NCI-H524 treated with DMSO at 0.1 percent for 48 hours (cell line): ENCODE results near the gene NECAB2.

Experiments used
- DNase-seq: peaks from one replicate; lab custom pipeline; 2025; lab: John Stamatoyannopoulos, UW

NECAB2 gene

GRCh38 chr16:84026606-84027005, 58.6 kb downstream of the NECAB2 start:
- no peak for DNase-seq

- DNase-seq: peak; percentile 84
Observed at GRCh38 chr16:84027625-84028024, 59.6 kb downstream of the NECAB2 start.

- peak; percentile 59 for DNase-seq
Observed at GRCh38 chr16:84029297-84030047, 61.4 kb downstream of the NECAB2 start.

- no peak for DNase-seq
Observed at GRCh38 chr16:84031556-84031955, 63.5 kb downstream of the NECAB2 start.

- DNase-seq: peak; percentile 75
Observed at GRCh38 chr16:84032458-84033178, 64.6 kb downstream of the NECAB2 start.

- DNase-seq: no peak
Observed at GRCh38 chr16:84033251-84034195, 65.5 kb downstream of the NECAB2 start.

GRCh38 chr16:84034516-84034915, 66.5 kb downstream of the NECAB2 start:
- DNase-seq: no peak

GRCh38 chr16:84036131-84036530, 68.1 kb downstream of the NECAB2 start:
- DNase-seq: no peak

- no peak for DNase-seq
Observed at GRCh38 chr16:84036982-84037425, 69.0 kb downstream of the NECAB2 start.

GRCh38 chr16:84038469-84038868, 70.4 kb downstream of the NECAB2 start:
- no peak for DNase-seq

GRCh38 chr16:84039696-84040095, 71.7 kb downstream of the NECAB2 start:
- DNase-seq: no peak

- no peak for DNase-seq
Observed at GRCh38 chr16:84040226-84040822, 72.3 kb downstream of the NECAB2 start.

- DNase-seq: no peak
Observed at GRCh38 chr16:84040823-84041820, 73.1 kb downstream of the NECAB2 start.

- DNase-seq: no peak
Observed at GRCh38 chr16:84041881-84042280, 73.8 kb downstream of the NECAB2 start.

- no peak for DNase-seq
Observed at GRCh38 chr16:84042308-84042878, 74.3 kb downstream of the NECAB2 start, which contains the start of gene SLC38A8. Gene SLC38A8 (minus strand): TSS chr16:84042795. CDS start chr16:84042157, 638 bp downstream.

GRCh38 chr16:84042879-84043485, 74.9 kb downstream of the NECAB2 start:
- no peak for DNase-seq

GRCh38 chr16:84043486-84044117, 75.6 kb downstream of the NECAB2 start:
- no peak for DNase-seq

GRCh38 chr16:84044118-84044488, 76.1 kb downstream of the NECAB2 start:
- no peak for DNase-seq
